GM04504 (cell line): ENCODE data around the gene NEMP1.
"Not testable (repeated sequence)": the region's sequence is repeated elsewhere in the genome, so short reads cannot be mapped to it uniquely, and the experiment has no call there.

Source experiments
- DNase-seq: peaks from one replicate; pipeline ENCODE4 v3.0.0-alpha.2; 2012; ENCODE audit warnings: low read depth

NEMP1 gene

GRCh38 chr12:57029457-57029856, 49.1 kb downstream of the NEMP1 start:
- DNase-seq = no peak

GRCh38 chr12:57027805-57028153, 50.8 kb downstream of the NEMP1 start:
- DNase-seq = no peak

- DNase-seq = no peak
These were observed 51.4 kb downstream of the NEMP1 start for GRCh38 chr12:57027011-57027804.

- DNase-seq = no peak
These were observed 53.4 kb downstream of the NEMP1 start for GRCh38 chr12:57025196-57025595.

GRCh38 chr12:57022324-57022723, 56.3 kb downstream of the NEMP1 start:
- not testable (repeated sequence) for DNase-seq

GRCh38 chr12:57019983-57020719, 58.4 kb downstream of the NEMP1 start:
- no peak for DNase-seq

- DNase-seq = no peak
These were observed 59.7 kb downstream of the NEMP1 start for GRCh38 chr12:57018906-57019305.

GRCh38 chr12:57018353-57018752, 60.2 kb downstream of the NEMP1 start:
- DNase-seq = not testable (repeated sequence)

- no peak for DNase-seq
These were observed 62.2 kb downstream of the NEMP1 start, which contains the start of gene TAC3 for GRCh38 chr12:57016348-57016747. TSS of gene TAC3 (minus strand) at chr12:57016529. CDS start at chr12:57015797, 732 bp downstream.

GRCh38 chr12:57012600-57013465, 65.8 kb downstream of the NEMP1 start:
- no peak for DNase-seq

- no peak for DNase-seq
These were observed 66.9 kb downstream of the NEMP1 start for GRCh38 chr12:57011438-57012424.

GRCh38 chr12:57010627-57011247, 67.9 kb downstream of the NEMP1 start:
- no peak for DNase-seq

- no peak for DNase-seq
These were observed 68.5 kb downstream of the NEMP1 start for GRCh38 chr12:57009949-57010626.

- peak; percentile 48 for DNase-seq
These were observed 70.4 kb downstream of the NEMP1 start for GRCh38 chr12:57008178-57008577.

GRCh38 chr12:57006809-57007475, 71.6 kb downstream of the NEMP1 start:
- no peak for DNase-seq

GRCh38 chr12:57005980-57006808, 72.4 kb downstream of the NEMP1 start, which contains the start of gene ZBTB39:
TSS of gene ZBTB39 (minus strand) at chr12:57006546. CDS start at chr12:57004917, 1,629 bp downstream.
- DNase-seq = no peak
